ENCODE measurements around the gene GALNT2. TPM values are rescaled to one million over a fixed set of nuclear protein-coding genes. Genes with fewer than 3 reads are reported as not detected.

The GALNT2 gene
- total and polyA plus RNA-seq, 2 of the 13 experiments (the other 11 are each of a cell fraction or from before 2014, with no cell fraction given) = 39.3 to 39.6 TPM

GRCh38 chr1:230067871-230068620 lies 1.0 kb downstream of the GALNT2 start (continued):
- TF ChIP-seq CENPBD1 (CRISPR knock-in tag; IDR thresholded peaks at IDR 0.05; ENCODE audit: borderline replicate concordance, low read depth) (no peak), MXD1 (CRISPR knock-in tag; IDR thresholded peaks at IDR 0.05) (peak; percentile 57; the same call in 1 of the 2 replicates), DRAP1 (CRISPR knock-in tag; IDR thresholded peaks at IDR 0.05) (no peak), NKX3-1 (CRISPR knock-in tag; IDR thresholded peaks at IDR 0.05) (0 out of 2 replicates have a peak, but pooled peaks have one; percentile 29), ZNF142 (CRISPR knock-in tag; IDR thresholded peaks at IDR 0.05) (no peak), HES4 (CRISPR knock-in tag; IDR thresholded peaks at IDR 0.05; ENCODE audit: borderline replicate concordance) (no peak), STAT5B (CRISPR knock-in tag; IDR thresholded peaks at IDR 0.05) (no peak), KLF11 (CRISPR knock-in tag; IDR thresholded peaks at IDR 0.05) (no peak), HINFP (CRISPR knock-in tag; IDR thresholded peaks at IDR 0.05; ENCODE audit: low read depth) (no peak), HDAC1 (CRISPR knock-in tag; IDR thresholded peaks at IDR 0.05) (peak; percentile 61), SP140L (CRISPR knock-in tag; IDR thresholded peaks at IDR 0.05; ENCODE audit: borderline replicate concordance) (no peak), ZNF350 (CRISPR knock-in tag; IDR thresholded peaks at IDR 0.05; ENCODE audit: borderline replicate concordance, low read depth) (no peak), KMT2B (CRISPR knock-in tag; IDR thresholded peaks at IDR 0.05) (0 out of 2 replicates have a peak, but pooled peaks have one; percentile 36), CHCHD3 (CRISPR knock-in tag; IDR thresholded peaks at IDR 0.05) (no peak), MAX (IDR thresholded peaks at IDR 0.05) (peak; percentile 39; the same call in 1 of the 2 replicates), TGIF2 (CRISPR knock-in tag; IDR thresholded peaks at IDR 0.05) (no peak), ZNF550 (CRISPR knock-in tag; IDR thresholded peaks at IDR 0.05; ENCODE audit: borderline replicate concordance) (no peak), ARNTL (CRISPR knock-in tag; IDR thresholded peaks at IDR 0.05) (no peak), MTF2 (CRISPR knock-in tag; IDR thresholded peaks at IDR 0.05; ENCODE audit: borderline replicate concordance) (no peak), RFX5 (IDR thresholded peaks at IDR 0.05; ENCODE audit: low read depth, low read length) (no peak)

Data from HepG2 (cell line).